Vagina (tissue), 2 donors: ENCODE results near the gene INO80E. TPM values are rescaled to one million over a fixed set of nuclear protein-coding genes. Genes with fewer than 3 reads are reported as not detected.

Experiments
- DNase-seq, 2 donors: peaks; one replicate each; pipeline ENCODE4 v3.0.0-alpha.2; 2017; ENCODE audit errors: extremely low spot score in 2 of 2
- H3K27ac ChIP-seq: fragments of 200-600 bp; sonication (generic); one replicate; pipeline ENCODE4 v1.5.1; 2019
- H3K27me3 ChIP-seq: fragments of 200-600 bp; sonication (generic); one replicate; pipeline ENCODE4 v1.5.1; 2019
- H3K36me3 ChIP-seq, 2 donors: fragments of 200-600 bp; sonication (generic); one replicate each; pipeline ENCODE4 v1.5.1; 2017 to 2019
- H3K4me1 ChIP-seq: fragments of 200-600 bp; sonication (generic); one replicate; pipeline ENCODE4 v1.5.1; 2019
- H3K4me3 ChIP-seq, 2 donors: fragments of 200-600 bp; sonication (generic); 1 replicate in 1 of 2; 2 replicates in 1 of 2; pipeline ENCODE4 v1.5.1; 2016 to 2019
- H3K9me3 ChIP-seq: fragments of 200-600 bp; sonication (generic); one replicate; pipeline ENCODE4 v1.5.1; 2019
- CTCF ChIP-seq, 3 experiments: fragments of 450-650 bp in 2 of 3; fragments of 200-600 bp in 1 of 3; sonication (generic) in 1 of 3; IDR thresholded peaks; one replicate each; pipeline ENCODE4 v1.5.1; 2017 to 2019; ENCODE audit warnings: antibody characterized with exemption in 3 of 3, mild to moderate bottlenecking in 2 of 3, moderate library complexity in 2 of 3
- POLR2A ChIP-seq, 2 donors: fragments of 450-650 bp; IDR thresholded peaks; one replicate each; pipeline ENCODE4 v1.6.1; 2017; ENCODE audit warnings: antibody characterized with exemption in 2 of 2, mild to moderate bottlenecking in 2 of 2, moderate library complexity in 2 of 2
- POLR2AphosphoS5 ChIP-seq, 2 donors: sonication (generic); formaldehyde crosslinking; IDR thresholded peaks; one replicate each; pipeline ENCODE4 v1.9.0; 2017; ENCODE audit warnings: antibody characterized with exemption in 2 of 2, mild to moderate bottlenecking in 2 of 2, low read depth in 1 of 2; ENCODE audit not compliant: insufficient read depth in 1 of 2
- intact Hi-C: fragments of 100-400 bp; cut with DNase I; formaldehyde crosslinking; loops from one replicate; pipeline ENCODE4 v1.15.1; 2023
- total RNA-seq: library from RNA; depleted of rRNA; stranded (reverse); fragments of >200 nt; gene quantifications from one replicate; pipeline ENCODE4 v1.2.3, GENCODE V29; 2016

The INO80E gene
- total RNA-seq, 1 donor from 2014 or later: 32.7 TPM

DNA sequence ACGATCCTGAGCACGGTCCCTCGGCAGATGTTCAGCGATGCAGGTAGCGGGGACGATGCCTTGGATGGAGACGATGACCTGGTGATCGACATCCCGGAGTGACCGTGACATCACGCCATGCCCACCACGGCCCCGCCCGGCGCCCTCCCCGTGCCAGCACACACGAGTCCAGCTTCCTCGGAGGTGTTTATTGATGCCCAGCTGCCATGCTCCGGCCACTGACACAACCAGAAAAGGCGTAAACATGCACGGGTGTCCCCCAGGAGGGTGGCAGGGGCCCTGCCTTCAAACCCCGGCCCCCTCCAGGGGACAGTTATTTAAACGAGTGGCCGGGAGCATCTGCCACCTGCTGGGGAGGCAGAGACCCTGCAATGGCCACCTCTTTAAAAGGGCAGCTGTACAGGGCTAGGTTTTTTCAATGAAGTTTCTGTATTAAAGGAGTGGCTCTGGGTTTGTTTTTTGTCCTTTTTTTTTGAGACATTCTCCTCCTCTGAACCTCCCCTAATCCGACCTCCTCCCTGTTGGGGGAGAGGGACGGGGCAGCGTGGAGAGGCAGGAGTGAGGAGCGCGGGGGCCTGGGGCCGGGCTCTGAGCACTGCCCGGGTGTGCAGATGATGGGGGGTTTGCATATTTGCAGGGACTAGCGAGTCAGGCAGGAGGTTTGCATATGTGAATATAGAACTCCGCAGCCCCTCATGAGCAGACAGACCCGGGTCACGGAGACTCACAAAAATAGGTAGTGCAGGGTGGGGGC lies 9.5 kb downstream of the INO80E start:
- Histone ChIP-seq H3K4me3 (no peak overlapping the region), H3K27ac (no peak overlapping the region), H3K4me1 (peaks cover 6% of the 10 kb centered on the region), H3K9me3 (no peaks in the 10 kb centered on the region), H3K27me3 (peaks cover 4% of the 10 kb centered on the region), H3K36me3 (peaks cover 0 to 11% of the 10 kb centered on the region in 2 donors)
- intact Hi-C loops: loop anchor here (10.0 kb wide), 1 partner anchor 81 kb away; the partner anchor contains the start of gene KCTD13
- no peak for DNase-seq
- TF ChIP-seq POLR2AphosphoS5 (IDR thresholded peaks at IDR 0.05; ENCODE audit: insufficient read depth in 1 of 2, low read depth in 1 of 2) (peak in 1 of 2 donors; percentile 15), POLR2A (IDR thresholded peaks at IDR 0.05) (no peak), CTCF (IDR thresholded peaks at IDR 0.05) (peak in 2 of 3 experiments; percentile 52 to 70)

DNA sequence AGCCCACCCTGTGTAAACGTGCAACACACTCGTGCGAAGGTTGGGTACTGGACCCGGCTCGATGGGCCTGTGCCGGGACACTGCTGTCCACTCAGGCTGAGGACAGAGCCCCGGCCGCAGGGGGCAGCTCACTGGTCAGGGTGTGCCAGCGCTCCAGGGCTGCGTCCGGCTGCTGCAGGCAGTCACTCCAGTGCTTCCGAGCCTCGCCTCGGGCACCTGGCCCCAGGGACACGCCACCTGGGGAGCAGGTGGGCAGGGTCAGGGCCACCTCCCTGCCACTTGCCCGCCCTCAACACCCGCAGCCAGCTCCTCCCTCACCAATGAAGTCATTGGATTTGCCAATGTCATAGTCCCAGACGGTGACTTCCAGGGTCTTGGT lies 10.0 kb downstream of the INO80E start:
- intact Hi-C loops: loop anchor here (10.0 kb wide), 1 partner anchor 81 kb away; the partner anchor contains the start of gene KCTD13
- TF ChIP-seq POLR2AphosphoS5 (IDR thresholded peaks at IDR 0.05; ENCODE audit: insufficient read depth in 1 of 2, low read depth in 1 of 2) (no peak), CTCF (IDR thresholded peaks at IDR 0.05) (no peak), POLR2A (IDR thresholded peaks at IDR 0.05) (no peak)
- no peak for DNase-seq
- Histone ChIP-seq H3K4me1 (peaks cover 12% of the 10 kb centered on the region), H3K9me3 (no peaks in the 10 kb centered on the region), H3K36me3 (peaks cover 0 to 6% of the 10 kb centered on the region in 2 donors), H3K27ac (no peak overlapping the region), H3K27me3 (peaks cover 4% of the 10 kb centered on the region), H3K4me3 (no peak overlapping the region)

GRCh38 chr16:30006659-30007377 lies 10.8 kb downstream of the INO80E start:
- Histone ChIP-seq H3K27ac (no peak overlapping the region), H3K4me1 (peaks cover 18% of the 10 kb centered on the region), H3K9me3 (no peaks in the 10 kb centered on the region), H3K36me3 (peaks cover 0 to under 1% of the 10 kb centered on the region in 2 donors), H3K27me3 (peaks cover 4% of the 10 kb centered on the region), H3K4me3 (no peak overlapping the region)
- intact Hi-C loops: loop anchor here (10.0 kb wide), 1 partner anchor 82 kb away; the partner anchor contains the start of gene KCTD13
- DNase-seq: no peak
- TF ChIP-seq CTCF (IDR thresholded peaks at IDR 0.05) (no peak), POLR2A (IDR thresholded peaks at IDR 0.05) (no peak), POLR2AphosphoS5 (IDR thresholded peaks at IDR 0.05; ENCODE audit: insufficient read depth in 1 of 2, low read depth in 1 of 2) (no peak)

- H3K9me3 ChIP-seq: no peaks in the 10 kb centered on the region
- TF ChIP-seq CTCF (IDR thresholded peaks at IDR 0.05) (no peak), POLR2AphosphoS5 (IDR thresholded peaks at IDR 0.05; ENCODE audit: insufficient read depth in 1 of 2, low read depth in 1 of 2) (no peak), POLR2A (IDR thresholded peaks at IDR 0.05) (no peak)
- H3K4me1 ChIP-seq: peaks cover 18% of the 10 kb centered on the region
- no peak overlapping the region for H3K4me3 ChIP-seq
- DNase-seq: no peak
- peaks cover 4% of the 10 kb centered on the region for H3K27me3 ChIP-seq
- intact Hi-C loops: loop anchor here (10.0 kb wide), 1 partner anchor 83 kb away; the partner anchor contains the start of gene KCTD13
- H3K27ac ChIP-seq: no peak overlapping the region
- no peaks in the 10 kb centered on the region for H3K36me3 ChIP-seq
Measured at GRCh38 chr16:30007378-30007895, 11.4 kb downstream of the INO80E start.
